GM12892 (cell line): ENCODE measurements around the gene GLRA1.

Experiments
- DNase-seq: peaks from one replicate; pipeline ENCODE4 v3.0.0; 2011; ENCODE audit not compliant: insufficient read length
- FAIRE-seq: peaks from 2 replicates; lab custom pipeline; 2011; peaks lifted over from hg19 to GRCh38; lab: Jason Lieb, UNC
- POLR2A ChIP-seq: IDR thresholded peaks from 2 replicates; pipeline ENCODE4 v1.6.1; 2011; ENCODE audit warnings: low read depth, low read length, control low read depth
- POLR2AphosphoS5 ChIP-seq: IDR thresholded peaks from 2 replicates; pipeline ENCODE4 v1.6.1; 2011; ENCODE audit warnings: low read depth, low read length, control low read depth
- TAF1 ChIP-seq: IDR thresholded peaks from 2 replicates; pipeline ENCODE4 v1.6.1; 2011; ENCODE audit warnings: low read depth, mild to moderate bottlenecking, control low read depth, low read length, borderline replicate concordance

Gene GLRA1

DNA sequence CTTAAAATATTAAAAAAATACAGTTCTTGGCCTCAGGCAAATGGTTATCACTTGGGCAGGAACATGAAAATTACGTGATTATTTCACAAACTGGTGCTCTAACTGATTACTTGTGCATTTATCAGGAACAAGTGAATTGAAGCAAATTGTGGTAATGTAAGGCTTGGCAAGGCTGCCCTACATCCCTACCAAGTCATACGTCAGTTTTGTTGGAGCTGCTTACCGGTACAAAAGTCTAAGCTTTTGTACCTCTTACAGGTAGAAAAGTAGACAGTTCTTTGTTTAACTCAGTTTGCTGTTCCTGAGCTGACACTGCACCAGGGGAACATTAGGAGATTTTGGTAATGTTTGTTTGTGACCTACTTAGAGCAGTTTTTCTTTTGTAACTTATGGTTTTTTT lies 150.7 kb downstream of the GLRA1 start:
- TF ChIP-seq POLR2AphosphoS5 (no peak), TAF1 (no peak), POLR2A (no peak; the same call in 1 of the 2 replicates)
- FAIRE-seq (no peak), DNase-seq (no peak)

DNA sequence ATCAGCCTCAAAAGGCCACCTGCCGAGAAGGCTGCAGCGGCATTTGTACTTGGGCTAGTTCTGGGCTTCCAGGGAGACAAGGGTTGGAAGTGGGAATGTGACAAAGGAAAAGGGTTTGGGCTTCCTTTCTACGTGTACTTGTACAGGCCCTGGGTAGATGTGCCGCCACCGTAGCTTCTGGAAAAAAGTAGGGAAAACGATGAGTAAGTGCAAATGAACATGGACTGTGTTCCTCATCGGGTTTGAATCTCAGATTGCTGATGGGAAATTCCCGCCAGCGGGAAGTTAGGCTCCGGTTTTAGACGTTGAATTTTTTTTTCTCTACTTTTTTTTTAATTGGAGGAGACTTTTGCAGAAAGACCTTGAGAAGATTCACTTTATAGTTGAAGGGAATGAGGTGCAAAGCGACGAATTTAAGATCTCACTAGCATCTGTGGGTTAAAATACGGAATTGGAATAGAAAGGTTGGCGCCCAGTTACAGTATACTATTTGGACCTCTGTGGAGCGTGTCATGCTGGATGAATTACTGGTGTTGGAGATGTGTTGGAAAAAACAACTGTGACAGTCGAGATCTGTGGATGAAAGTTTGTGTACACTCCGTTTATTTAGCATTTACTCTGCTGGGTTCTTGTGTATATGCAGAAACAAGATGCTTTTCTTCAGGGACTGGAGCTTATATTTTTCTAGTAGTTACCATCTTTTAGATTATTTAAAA lies 151.6 kb downstream of the GLRA1 start:
- DNase-seq (no peak), FAIRE-seq (peak; percentile 80)
- TF ChIP-seq POLR2AphosphoS5, result no peak; the same call in 1 of the 2 replicates
- TF ChIP-seq POLR2A, result 0 out of 2 replicates have a peak, but pooled peaks have one; percentile 16
